ENCODE data around the gene POLR3G.

The POLR3G gene

DNA sequence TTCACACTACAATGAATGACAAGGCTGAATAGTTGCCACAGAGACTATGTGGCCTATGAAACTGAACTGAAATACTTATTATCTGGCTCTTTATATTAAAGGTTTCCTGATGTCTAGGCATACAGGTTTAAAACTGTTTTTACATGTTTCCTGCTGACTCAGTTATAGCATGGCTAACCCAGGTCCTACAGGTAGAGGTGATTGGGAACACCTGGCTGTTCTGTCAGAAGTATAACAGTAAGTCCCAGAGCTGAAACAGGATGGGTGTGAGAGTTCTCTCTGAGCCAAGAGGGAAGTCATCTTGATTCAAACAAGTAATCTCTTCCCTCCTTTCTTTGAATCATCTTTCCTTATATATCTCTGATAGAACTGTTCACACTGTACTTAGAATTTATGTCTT, 79.0 kb downstream of the POLR3G start:
- DNase-seq = no peak

DNA sequence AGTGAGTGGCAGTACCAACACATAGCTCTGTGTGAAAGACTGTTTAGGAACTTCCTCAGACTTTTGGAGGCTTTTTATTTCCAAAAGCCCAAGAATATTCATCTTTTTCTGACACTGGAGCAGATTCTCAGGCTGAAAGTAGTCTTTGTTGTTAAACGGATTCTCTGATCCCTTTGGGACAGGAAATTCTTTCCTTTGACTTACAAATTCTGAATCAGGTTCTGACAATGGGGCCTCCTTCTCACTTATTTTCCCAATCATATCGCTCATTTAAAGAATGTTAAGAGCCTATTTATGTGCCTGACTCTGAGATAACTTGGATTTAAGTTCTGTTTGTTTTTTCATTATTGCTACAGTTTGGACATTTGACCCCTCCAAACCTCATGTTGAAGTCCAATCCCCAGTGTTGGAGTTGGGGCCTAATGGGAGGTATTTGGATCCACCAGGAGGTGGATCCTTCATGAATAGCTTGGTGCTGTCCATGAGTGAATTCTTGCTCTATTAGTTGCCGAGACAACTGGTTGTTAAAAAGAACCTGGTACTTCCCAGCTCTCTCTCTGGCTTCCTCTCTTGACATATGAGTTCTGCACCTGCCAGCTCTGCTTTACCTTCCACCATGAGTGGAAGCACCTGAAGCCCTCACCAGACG, 79.8 kb downstream of the POLR3G start:
- DNase-seq = no peak

DNA sequence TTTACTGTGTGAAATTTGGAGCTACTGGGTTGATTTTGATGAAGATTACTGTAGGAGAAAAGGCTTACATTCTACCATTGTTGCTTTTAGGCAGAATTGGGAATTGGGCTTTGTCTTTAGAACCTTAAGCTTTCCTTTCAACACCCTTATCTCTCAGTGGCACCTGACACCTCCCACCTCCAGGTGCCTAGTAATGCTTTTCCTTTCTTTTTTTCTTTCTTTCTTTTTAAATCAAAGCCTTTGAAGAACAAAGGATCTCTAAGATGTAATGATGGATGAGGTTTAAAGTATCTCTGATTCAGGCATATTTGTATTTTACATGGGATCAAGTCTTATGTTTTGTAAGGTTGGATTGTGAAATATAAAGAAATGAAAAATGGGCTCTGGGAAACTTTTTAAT, 81.0 kb downstream of the POLR3G start:
- no peak for DNase-seq

DNA sequence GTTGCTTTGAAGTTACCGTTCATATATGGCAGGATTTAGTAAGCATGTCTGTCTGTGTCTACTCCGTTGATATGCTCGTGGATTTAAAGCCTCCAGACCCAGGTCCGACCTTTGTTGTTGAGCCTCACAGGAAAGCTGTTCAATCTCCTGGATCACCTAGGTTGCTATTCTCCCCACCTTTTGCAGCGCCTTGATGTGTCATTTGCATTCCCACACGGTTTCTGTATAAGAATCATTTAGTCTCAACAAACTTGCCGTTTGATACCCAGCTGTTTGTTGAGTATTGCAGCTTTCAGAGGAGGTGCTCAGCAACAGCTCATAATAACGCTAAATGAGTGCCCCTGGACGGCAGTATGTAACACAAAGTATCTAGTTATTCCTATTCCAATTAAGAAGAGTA, 82.7 kb downstream of the POLR3G start:
- no peak for DNase-seq

DNA sequence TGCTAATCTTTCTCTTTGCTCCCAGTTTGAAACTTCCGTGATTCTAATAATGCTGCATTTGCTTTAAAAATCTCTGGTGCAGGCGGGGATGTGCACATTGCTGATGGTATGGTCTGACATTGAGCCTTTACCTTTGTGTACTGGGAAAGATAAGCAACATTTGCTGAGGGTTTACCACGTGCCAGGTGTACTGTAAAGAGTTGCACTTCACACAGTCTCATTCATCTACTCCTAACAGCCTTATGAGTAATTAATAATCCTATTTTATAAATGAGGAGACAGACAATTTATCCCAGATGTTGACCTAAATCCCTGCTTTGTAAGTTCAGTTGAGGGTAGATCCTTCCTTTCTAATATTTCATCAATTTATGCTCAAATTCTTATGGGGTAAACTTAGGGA, 83.2 kb downstream of the POLR3G start:
- DNase-seq = no peak

DNA sequence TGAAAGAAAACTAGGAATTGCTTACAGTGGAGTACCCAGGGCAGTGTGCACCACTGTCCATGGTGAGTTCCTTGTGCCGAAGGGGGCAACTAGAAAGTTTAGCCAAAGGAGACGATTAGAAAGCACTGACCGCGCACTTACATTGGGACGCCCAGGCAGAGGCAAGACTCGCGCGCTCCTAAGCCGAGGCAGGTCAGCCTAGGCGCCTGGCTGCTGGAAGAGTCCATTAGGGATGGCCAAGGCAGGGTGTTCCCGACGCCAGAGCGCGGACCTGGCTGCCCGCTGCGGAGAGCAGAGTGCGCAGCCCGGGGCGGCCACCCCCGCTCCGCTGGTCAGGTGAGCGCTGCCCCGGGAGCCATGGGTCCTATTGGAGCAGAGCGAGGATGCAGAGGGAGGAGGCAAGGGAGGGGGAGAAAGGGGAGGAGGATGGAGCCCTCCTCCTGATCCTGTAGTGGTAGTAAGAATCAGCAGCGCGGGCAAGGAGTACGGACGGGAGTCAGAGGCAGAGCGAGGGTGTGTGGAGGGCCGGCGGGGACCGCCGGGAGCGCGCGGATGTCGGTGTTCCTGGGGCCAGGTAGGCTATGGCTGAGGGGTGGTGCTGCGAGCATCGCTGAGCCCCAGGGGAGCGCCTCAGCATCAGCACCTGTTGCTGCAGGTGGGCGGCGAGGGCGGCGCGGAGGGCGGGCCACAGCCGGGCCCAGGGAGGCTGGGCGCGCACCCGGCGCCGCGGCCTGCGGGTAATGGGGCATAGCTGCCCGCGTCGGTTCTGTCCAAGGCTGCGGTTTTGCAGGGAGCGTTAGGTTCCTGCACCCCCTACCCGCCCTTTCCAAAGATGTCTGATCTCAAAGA, 83.9 kb downstream of the POLR3G start, which contains the start of gene ADGRV1:
TSS of gene ADGRV1 (plus strand) at position 454 of the 849 bp plus-strand sequence. CDS start at position 553, 99 bp downstream.
- DNase-seq = peak; percentile 8

DNA sequence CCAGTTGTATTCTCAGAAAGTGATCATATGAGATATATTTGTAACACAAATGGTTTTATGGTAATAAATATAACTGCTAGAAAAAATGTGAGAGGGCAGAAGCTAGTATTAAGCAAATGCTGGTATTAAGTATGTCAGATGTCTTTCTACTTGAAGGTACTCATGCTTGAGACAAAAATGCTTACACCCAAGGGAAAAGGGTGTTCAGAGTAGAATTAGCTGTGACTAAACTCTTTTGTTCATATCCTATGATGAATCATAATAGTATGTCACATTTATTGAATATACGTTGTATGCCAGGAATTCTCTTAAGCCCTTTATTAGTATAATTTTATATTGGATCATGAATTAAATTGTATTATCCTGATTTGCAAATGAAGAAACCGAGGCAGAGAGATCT, 86.1 kb downstream of the POLR3G start:
- DNase-seq = no peak

DNA sequence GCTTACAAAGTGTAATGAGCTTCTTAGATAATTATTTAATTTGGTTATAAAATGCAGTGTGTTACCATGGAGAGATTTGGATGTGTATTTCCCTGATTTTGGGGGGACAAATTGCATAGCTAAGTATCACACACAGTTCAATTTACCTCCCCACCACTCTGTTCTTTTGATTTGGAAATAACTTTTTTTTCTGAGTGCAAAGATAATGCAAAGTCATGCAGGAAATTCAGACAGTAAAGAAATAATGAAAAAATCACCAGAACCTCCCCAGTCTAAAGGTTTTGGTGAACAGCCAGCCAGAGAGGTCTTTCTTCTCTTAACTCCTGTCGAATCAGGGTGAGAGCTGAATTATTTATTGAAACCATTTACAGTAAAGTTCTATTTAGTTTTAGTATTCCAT, 87.1 kb downstream of the POLR3G start:
- no peak for DNase-seq

DNA sequence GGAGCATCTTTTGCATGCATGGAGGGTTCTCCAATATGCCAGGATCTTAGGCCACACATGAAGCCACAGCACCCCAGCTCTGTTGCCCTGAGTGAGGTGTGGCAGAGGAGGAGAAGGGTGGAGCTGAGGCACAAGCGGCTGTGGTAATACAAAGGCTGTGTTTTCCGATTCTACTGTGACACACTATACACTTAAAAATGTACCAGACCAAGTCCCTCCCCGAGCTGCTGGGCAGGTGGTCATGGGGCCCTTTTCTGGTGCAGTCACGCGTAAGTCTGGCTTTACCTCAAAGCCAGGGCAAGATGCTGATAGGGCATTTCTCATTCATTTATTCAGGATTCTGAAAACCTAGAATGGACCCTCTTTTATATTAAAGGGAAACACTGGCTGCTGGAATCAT, 87.7 kb downstream of the POLR3G start:
- DNase-seq = no peak

DNA sequence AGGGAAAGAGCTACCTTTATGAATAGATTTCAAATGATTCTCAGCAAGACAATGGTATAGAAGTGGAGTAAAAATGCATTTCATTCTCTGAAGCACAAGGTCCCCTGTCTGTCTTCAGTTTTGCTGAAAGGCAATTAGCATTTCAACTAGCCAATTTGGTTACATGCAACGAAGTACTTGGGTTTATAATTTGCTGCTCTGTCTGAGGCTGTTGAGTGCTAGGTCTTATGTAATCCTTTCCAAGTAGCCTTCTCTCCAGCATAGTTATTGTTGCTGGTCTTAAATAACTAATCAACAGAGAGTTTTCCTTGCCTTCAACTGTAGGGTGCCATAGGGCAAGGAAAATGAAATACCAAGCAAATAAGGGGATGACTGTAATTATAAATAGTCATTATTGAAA, 88.4 kb downstream of the POLR3G start:
- DNase-seq = no peak

Measured in activated CD4-positive, alpha-beta T cell treated with anti-CD3 and anti-CD28 coated beads, Interleukin-2, amount 50 U/mL, for 48 hours (primary cell).